RWPE1 (cell line): ENCODE data around the gene GSN.

Source experiments
- CTCF ChIA-PET: fragments of 350-600 bp; sonication (Branson Sonifier 250); formaldehyde crosslinking; extraction: SDS; loops from one replicate; lab custom pipeline; 2021; lab: Yijun Ruan, JAX
- POLR2A ChIA-PET: fragments of 400-600 bp; formaldehyde crosslinking; extraction: SDS; loops from one replicate; lab custom pipeline; 2020; ENCODE audit warnings: antibody characterized with exemption; ENCODE audit not compliant: low non-redundant PET; lab: Yijun Ruan, JAX
- DNase-seq: peaks from one replicate; pipeline ENCODE4 v3.0.0; 2012; ENCODE audit warnings: low spot score
- H3K27ac ChIP-seq: fragments of 450-650 bp; 2 replicates; pipeline ENCODE4 v1.5.1; 2017
- TF ChIP-seq, protein P1 (sequence below): fragments of 450-650 bp; conservative IDR thresholded peaks from 2 replicates; pipeline ENCODE4 v1.5.1; 2017; ENCODE audit warnings: low read depth, mild to moderate bottlenecking

The GSN gene

DNA sequence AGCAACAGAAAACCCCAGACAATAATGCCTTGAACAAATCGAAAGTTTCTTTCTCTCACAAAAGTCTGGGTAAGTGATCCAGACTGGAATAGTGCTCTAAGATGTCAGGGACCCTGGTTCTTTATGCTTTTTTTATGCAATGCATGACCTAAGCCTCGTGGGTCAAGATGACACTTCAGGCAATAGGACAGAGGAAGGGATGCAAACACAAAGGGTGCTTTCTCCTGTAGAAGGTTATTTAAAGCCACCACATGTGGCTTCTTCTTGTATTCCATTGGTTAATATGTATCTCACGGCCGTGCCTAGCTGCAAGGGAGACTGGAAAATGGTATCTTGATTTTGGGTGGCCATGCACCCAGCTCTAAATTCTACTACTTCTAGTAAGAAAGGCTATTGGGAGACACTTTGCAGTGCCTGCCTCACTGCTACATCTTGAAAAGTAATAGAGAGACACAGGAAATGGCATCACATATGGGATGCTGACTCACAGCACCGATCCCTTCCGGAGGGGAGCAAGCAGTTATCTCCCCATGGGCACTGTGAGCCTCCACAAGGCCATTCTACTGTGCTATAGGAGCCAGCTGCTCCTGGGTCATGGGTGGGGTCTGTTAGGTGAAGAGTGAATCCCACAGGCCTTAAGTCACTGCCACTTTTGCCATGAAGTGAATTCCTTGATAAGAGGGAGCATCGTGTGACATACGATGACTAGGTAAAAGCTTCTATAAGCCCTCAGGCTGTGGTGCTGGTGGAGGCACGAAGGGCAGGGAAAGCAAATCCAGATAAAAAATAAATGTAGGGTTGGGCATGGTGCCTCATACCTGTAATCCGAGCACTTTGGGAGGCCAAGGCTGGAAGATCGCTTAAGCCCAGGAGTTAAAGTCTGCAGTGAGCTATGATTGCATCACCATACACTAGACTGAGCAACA lies 33.8 kb upstream of the GSN start:
- ChIA-PET POLR2A (interaction anchor here (0.5 to 0.8 kb wide), 2 partner anchors 9 to 51 kb away, joined by 3 to 4 read pairs; no protein-coding TSS in a partner anchor), CTCF (interaction anchor here (0.6 to 2.8 kb wide), 6 partner anchors 12 to 86 kb away, joined by 3 to 16 read pairs (median 7); no protein-coding TSS in a partner anchor)
- TF ChIP-seq, protein P1, sequence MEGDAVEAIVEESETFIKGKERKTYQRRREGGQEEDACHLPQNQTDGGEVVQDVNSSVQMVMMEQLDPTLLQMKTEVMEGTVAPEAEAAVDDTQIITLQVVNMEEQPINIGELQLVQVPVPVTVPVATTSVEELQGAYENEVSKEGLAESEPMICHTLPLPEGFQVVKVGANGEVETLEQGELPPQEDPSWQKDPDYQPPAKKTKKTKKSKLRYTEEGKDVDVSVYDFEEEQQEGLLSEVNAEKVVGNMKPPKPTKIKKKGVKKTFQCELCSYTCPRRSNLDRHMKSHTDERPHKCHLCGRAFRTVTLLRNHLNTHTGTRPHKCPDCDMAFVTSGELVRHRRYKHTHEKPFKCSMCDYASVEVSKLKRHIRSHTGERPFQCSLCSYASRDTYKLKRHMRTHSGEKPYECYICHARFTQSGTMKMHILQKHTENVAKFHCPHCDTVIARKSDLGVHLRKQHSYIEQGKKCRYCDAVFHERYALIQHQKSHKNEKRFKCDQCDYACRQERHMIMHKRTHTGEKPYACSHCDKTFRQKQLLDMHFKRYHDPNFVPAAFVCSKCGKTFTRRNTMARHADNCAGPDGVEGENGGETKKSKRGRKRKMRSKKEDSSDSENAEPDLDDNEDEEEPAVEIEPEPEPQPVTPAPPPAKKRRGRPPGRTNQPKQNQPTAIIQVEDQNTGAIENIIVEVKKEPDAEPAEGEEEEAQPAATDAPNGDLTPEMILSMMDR = no peak
- peak overlapping the region; percentile 83 for H3K27ac ChIP-seq
- peak; percentile 87 for DNase-seq

DNA sequence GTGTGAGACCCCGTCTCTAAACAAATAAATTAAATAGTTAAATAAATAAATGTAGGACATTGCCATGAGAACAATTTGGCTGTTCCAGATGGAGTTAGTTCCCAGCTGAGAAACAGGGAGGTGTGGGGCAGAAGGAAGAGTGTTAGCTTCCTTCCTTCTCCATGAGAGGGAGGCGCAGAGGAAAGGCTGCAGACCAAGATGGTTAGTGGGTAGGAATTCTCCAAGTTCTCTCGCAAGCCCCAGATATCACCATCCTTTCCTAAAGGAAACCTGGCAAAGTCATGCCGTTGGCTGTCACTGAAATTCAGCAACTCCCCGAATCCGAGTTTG lies 33.2 kb upstream of the GSN start:
- ChIA-PET CTCF (interaction anchor here (0.6 to 2.8 kb wide), 6 partner anchors 13 to 85 kb away, joined by 3 to 16 read pairs (median 7); no protein-coding TSS in a partner anchor), POLR2A (interaction anchor here (0.8 kb wide), 1 partner anchor 50 kb away, joined by 3 read pairs; no protein-coding TSS in a partner anchor)
- TF ChIP-seq, protein P1 = no peak
- DNase-seq = no peak
- H3K27ac ChIP-seq = peak overlapping the region; percentile 83

DNA sequence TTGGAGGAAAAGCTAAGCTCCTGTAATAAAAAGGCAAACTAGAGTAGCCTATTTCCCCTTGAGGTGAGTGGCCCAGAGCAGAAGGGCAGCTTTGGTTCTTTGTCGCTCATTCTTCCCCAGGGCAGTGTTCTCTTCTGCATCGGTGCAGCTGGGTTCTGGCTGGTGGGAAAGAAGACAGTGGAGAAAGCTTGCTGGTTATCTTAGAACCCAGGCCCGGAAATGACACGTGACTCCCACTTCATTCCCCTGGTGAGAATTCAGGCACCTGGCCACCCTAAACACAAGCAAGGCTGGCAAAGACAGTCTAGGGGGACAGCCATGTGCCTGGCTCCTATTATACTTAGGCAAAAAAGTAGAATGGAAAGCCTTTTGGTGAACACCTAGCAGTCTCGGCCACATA lies 32.5 kb upstream of the GSN start:
- peak overlapping the region; percentile 83; the same call in 1 of the 2 replicates for H3K27ac ChIP-seq
- POLR2A ChIA-PET = no interaction called here
- CTCF ChIA-PET = interaction anchor here (0.8 to 2.5 kb wide), 3 partner anchors 17 to 43 kb away, joined by 3 to 16 read pairs (median 8); no protein-coding TSS in a partner anchor
- no peak for DNase-seq
- TF ChIP-seq, protein P1 = no peak

DNA sequence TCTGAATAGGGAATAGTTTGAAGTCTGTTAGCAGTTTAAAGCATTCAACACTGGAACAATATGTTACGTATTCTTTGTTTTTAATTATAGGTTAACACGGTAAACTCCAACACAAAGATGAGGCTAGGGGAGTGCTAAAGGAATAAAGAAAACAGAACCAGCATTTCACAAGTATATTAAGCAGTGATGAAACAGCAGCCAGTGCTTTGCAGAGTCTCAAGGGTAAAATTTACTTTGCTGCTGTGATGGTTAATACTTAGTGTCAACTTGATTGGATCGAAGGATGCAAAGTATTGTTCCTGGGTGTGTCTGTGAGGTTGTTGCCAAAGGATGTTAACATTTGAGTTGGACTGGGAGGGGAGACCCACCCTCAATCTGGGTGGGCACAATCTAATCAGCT lies 30.0 kb upstream of the GSN start:
- ChIA-PET POLR2A (no interaction called here), CTCF (no interaction called here)
- H3K27ac ChIP-seq = no peak overlapping the region
- TF ChIP-seq, protein P1 = no peak
- DNase-seq = no peak

DNA sequence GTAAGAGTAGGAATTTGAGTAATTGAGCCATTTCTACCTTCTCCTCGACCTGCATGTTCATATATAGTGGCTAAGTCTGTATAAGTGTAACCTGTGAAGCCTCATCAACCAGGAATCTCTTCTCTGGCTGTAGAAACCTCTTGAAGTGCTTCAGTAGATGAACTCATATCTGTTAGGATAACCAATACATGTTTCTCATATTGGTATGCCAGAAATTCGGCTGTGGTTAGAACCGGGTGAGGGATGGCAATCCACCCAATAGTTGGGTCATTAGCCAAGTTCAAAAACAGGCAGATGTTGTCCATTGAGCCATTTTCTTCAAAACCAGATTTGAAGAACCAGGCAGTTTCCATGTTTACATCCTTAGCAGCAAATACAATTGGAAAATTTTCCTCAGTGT lies 28.9 kb upstream of the GSN start:
- POLR2A ChIA-PET = no interaction called here
- CTCF ChIA-PET = interaction anchor here (1.1 kb wide), 1 partner anchor 81 kb away, joined by 3 read pairs; no protein-coding TSS in a partner anchor
- TF ChIP-seq, protein P1 = no peak
- H3K27ac ChIP-seq = no peak overlapping the region
- no peak for DNase-seq

DNA sequence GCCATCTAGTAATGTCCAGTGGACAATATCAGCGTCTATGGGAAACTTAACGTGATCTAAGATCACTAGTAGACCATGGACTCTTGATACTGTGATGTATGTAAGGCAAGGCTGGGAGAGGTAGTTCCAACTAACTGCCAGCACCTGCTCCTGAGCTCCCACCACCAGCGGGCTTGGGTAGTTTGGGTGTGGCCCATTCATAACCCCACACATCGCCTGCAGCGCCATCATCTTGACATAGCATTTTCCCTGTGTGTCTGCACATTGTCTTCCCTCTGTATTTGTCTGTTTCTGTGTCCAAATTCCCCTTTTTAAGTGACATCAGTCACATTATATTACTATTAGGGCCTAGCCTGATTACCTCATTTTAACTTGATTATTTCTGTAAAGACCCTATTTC lies 28.1 kb upstream of the GSN start:
- ChIA-PET POLR2A (no interaction called here), CTCF (no interaction called here)
- H3K27ac ChIP-seq = no peak overlapping the region
- no peak for DNase-seq
- TF ChIP-seq, protein P1 = no peak
